ENCODE results near the gene SARS2.

Gene SARS2

DNA sequence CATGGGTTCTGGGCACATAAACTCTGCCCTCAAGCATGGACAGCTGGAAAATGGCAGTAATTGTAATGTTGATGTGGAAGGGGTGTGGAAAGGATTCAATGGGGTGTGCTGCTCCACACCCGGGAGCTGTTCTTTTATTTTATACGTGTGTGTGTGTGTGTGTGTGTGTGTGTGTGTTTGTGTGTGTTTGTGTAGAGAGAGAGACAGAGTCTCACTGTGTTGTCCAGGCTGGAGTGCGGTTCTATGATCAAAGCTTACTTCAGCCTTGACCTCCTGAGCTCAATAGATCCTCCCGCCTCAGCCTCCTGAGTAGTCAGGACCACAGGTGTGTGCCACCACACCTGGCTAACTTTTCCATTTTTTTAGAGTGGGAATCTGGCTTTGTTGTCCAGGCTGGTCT, 3.0 kb upstream of the SARS2 start:
- in situ Hi-C loops (cut with MboI; ENCODE audit: low pct_unique_long_range_greater_than_20kb, low sequenced_read_pairs, unreplicated experiment) = loop anchor here (25.0 kb wide), 1 partner anchor 521 kb away; the partner anchor contains the start of gene FAM98C
- DNase-seq (ENCODE audit: low spot score) = no peak
- TF ChIP-seq, protein P1, sequence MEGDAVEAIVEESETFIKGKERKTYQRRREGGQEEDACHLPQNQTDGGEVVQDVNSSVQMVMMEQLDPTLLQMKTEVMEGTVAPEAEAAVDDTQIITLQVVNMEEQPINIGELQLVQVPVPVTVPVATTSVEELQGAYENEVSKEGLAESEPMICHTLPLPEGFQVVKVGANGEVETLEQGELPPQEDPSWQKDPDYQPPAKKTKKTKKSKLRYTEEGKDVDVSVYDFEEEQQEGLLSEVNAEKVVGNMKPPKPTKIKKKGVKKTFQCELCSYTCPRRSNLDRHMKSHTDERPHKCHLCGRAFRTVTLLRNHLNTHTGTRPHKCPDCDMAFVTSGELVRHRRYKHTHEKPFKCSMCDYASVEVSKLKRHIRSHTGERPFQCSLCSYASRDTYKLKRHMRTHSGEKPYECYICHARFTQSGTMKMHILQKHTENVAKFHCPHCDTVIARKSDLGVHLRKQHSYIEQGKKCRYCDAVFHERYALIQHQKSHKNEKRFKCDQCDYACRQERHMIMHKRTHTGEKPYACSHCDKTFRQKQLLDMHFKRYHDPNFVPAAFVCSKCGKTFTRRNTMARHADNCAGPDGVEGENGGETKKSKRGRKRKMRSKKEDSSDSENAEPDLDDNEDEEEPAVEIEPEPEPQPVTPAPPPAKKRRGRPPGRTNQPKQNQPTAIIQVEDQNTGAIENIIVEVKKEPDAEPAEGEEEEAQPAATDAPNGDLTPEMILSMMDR (IDR thresholded peaks at IDR 0.05; ENCODE audit: extremely low read depth, insufficient read depth, missing control alignments) = no peak

GRCh38 chr19:38932425-38933179, 2.0 kb upstream of the SARS2 start:
- DNase-seq (ENCODE audit: low spot score) = peak; percentile 52
- in situ Hi-C loops (cut with MboI; ENCODE audit: low pct_unique_long_range_greater_than_20kb, low sequenced_read_pairs, unreplicated experiment) = loop anchor here (25.0 kb wide), 1 partner anchor 520 kb away; the partner anchor contains the start of gene FAM98C
- TF ChIP-seq, protein P1 (IDR thresholded peaks at IDR 0.05; ENCODE audit: extremely low read depth, insufficient read depth, missing control alignments) = peak; percentile 52

- in situ Hi-C loops (cut with MboI; ENCODE audit: low pct_unique_long_range_greater_than_20kb, low sequenced_read_pairs, unreplicated experiment) = loop anchor here (25.0 kb wide), 1 partner anchor 519 kb away; the partner anchor contains the start of gene FAM98C
- no peak for DNase-seq (ENCODE audit: low spot score)
- TF ChIP-seq, protein P1 (IDR thresholded peaks at IDR 0.05; ENCODE audit: extremely low read depth, insufficient read depth, missing control alignments) = no peak
Observed at GRCh38 chr19:38931521-38931793, 894 bp upstream of the SARS2 start.

DNA sequence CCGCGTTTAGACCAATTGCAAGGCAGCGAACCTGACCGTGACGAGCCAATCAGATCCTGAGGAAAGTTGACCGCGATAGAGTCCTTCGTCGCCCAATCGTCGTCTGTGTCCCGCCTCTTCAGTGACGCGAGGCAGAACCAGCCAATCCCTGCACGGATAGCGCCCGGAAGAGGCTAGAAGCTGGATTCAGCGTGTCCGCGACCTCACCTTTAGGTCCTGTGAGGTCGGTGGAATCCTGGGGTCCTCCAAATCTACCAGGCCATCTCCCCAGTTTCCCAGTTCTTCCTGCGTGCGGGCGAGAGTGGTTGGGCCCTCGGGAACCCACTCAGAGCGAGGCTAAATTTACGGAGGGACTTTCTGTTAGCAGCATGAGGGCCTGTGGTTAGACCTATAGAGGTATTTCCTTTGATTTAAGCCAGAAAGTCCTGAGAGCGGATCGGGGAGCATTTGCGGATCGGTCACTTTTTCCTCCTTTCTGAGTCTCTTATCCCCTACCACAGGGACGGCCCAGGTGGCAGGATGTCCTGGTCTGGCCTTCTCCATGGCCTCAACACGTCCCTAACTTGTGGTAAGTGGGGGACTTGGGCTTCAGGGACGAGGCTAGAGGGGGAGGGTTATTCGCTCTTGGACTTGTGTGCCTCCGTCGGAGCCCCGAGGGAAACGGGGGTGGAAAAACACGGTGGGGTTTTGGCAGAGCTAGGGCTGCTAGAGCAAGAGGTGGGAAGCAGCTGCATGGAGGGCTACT, 385 bp upstream of the SARS2 start, which contains the start of gene MRPS12:
MRPS12 (plus strand) TSS at position 169 of the 745 bp plus-strand sequence; CDS start at position 520, 351 bp downstream.
- TF ChIP-seq, protein P1 (IDR thresholded peaks at IDR 0.05; ENCODE audit: extremely low read depth, insufficient read depth, missing control alignments) = no peak
- in situ Hi-C loops (cut with MboI; ENCODE audit: low pct_unique_long_range_greater_than_20kb, low sequenced_read_pairs, unreplicated experiment) = loop anchor here (25.0 kb wide), 1 partner anchor 519 kb away; the partner anchor contains the start of gene FAM98C
- peak; percentile 99 for DNase-seq (ENCODE audit: low spot score)

DNA sequence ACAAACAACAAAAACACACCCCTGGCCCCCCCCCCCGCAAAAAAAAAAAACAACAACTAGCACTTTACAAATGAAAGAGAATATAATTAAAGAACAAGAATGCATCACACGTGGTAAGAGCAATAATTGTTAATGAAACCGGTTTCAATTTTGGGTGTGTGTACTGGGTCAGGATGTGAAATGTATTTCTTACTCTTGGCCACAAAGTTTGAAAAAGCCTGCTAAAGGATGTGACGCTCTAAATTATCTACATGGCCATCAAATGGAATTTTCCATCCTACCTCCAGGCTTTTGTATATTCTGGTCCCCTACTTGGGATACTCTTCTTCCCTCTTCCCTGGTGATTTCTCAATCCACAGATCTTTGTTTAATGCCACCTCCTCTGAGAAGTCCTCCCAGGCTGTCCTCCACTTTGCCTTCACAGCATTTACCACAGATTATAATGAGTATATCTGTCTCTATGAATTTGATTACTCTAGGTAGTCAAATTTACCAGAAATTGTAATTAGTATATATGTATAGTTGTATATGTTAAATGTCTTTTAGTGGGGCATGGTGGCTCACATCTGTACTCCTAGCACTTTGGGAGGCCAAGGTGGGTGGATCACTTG, 2.1 kb downstream of the SARS2 start:
- in situ Hi-C loops (cut with MboI; ENCODE audit: low pct_unique_long_range_greater_than_20kb, low sequenced_read_pairs, unreplicated experiment) = loop anchor here (25.0 kb wide), 1 partner anchor 516 kb away; the partner anchor contains the start of gene FAM98C
- TF ChIP-seq, protein P1 (IDR thresholded peaks at IDR 0.05; ENCODE audit: extremely low read depth, insufficient read depth, missing control alignments) = no peak
- no peak for DNase-seq (ENCODE audit: low spot score)

DNA sequence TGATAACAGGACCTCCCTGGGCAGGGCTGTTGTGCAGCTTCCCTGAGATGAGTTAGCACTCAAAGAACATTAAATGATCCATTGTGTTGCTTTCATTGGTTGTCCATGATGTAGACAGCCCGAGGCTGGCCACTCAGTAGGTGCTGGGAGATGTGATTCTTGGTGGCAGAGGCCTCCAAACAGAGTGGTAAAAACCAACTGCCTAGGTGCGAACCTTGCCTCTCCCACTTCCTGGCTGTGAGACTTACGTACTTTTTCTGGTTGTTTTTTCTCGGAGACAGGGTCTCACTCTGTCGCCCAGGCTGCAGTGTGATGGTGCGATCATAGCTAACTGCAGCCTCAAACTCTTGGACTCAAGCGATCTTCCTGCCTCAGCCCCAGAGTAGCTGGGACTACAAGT, 6.2 kb downstream of the SARS2 start:
- in situ Hi-C loops (cut with MboI; ENCODE audit: low pct_unique_long_range_greater_than_20kb, low sequenced_read_pairs, unreplicated experiment) = loop anchor here (25.0 kb wide), 1 partner anchor 187 kb away; the partner anchor contains the start of gene CAPN12
- TF ChIP-seq, protein P1 (IDR thresholded peaks at IDR 0.05; ENCODE audit: extremely low read depth, insufficient read depth, missing control alignments) = no peak
- no peak for DNase-seq (ENCODE audit: low spot score)
